ENCODE measurements around the gene CDHR1.

Gene CDHR1

GRCh38 chr10:84191106-84191505, 3.2 kb upstream of the CDHR1 start:
- H3K27me3 ChIP-seq (ENCODE audit: control insufficient read depth, insufficient read depth, low read length) = peaks cover 43% of the 10 kb centered on the region

GRCh38 chr10:84193327-84193726, 1.0 kb upstream of the CDHR1 start:
- H3K4me2 ChIP-seq (ENCODE audit: low read length) = no peak overlapping the region
- no peak overlapping the region for H3K9ac ChIP-seq (ENCODE audit: low read depth, low read length)
- no peak overlapping the region for H3K4me3 ChIP-seq (ENCODE audit: low read length)
- peaks cover 61% of the 10 kb centered on the region for H3K27me3 ChIP-seq (ENCODE audit: control insufficient read depth, insufficient read depth, low read length)
- no peaks in the 10 kb centered on the region for H3K36me3 ChIP-seq (ENCODE audit: insufficient read depth, low read length)
- no peaks in the 10 kb centered on the region for H3K9me3 ChIP-seq (replicated peaks; ENCODE audit: low read length)
- no peaks in the 10 kb centered on the region for H3K4me1 ChIP-seq (ENCODE audit: control insufficient read depth, insufficient read depth, low read length)

More at GRCh38 chr10:84191106-84191505, 3.2 kb upstream of the CDHR1 start:
- H3K36me3 ChIP-seq (ENCODE audit: insufficient read depth, low read length) = no peaks in the 10 kb centered on the region
- no peak overlapping the region for H3K4me3 ChIP-seq (ENCODE audit: low read length)
- H3K4me2 ChIP-seq (ENCODE audit: low read length) = no peak overlapping the region
- H3K9me3 ChIP-seq (replicated peaks; ENCODE audit: low read length) = no peaks in the 10 kb centered on the region
- no peaks in the 10 kb centered on the region for H3K4me1 ChIP-seq (ENCODE audit: control insufficient read depth, insufficient read depth, low read length)
- no peak overlapping the region for H3K9ac ChIP-seq (ENCODE audit: low read depth, low read length)

GRCh38 chr10:84193846-84194423, 402 bp upstream of the CDHR1 start:
- no peak overlapping the region for H3K9ac ChIP-seq (ENCODE audit: low read depth, low read length)
- peak overlapping the region; percentile 75 for H3K4me2 ChIP-seq (ENCODE audit: low read length)
- no peaks in the 10 kb centered on the region for H3K36me3 ChIP-seq (ENCODE audit: insufficient read depth, low read length)
- peaks cover 62% of the 10 kb centered on the region for H3K27me3 ChIP-seq (ENCODE audit: control insufficient read depth, insufficient read depth, low read length)
- H3K4me3 ChIP-seq (ENCODE audit: low read length) = peak overlapping the region; percentile 56
- no peaks in the 10 kb centered on the region for H3K4me1 ChIP-seq (ENCODE audit: control insufficient read depth, insufficient read depth, low read length)
- H3K9me3 ChIP-seq (replicated peaks; ENCODE audit: low read length) = no peaks in the 10 kb centered on the region

GRCh38 chr10:84195044-84195830, 900 bp downstream of the CDHR1 start:
- no peak overlapping the region for H3K9ac ChIP-seq (ENCODE audit: low read depth, low read length)
- H3K27me3 ChIP-seq (ENCODE audit: control insufficient read depth, insufficient read depth, low read length) = peaks cover 59% of the 10 kb centered on the region
- H3K36me3 ChIP-seq (ENCODE audit: insufficient read depth, low read length) = no peaks in the 10 kb centered on the region
- no peaks in the 10 kb centered on the region for H3K9me3 ChIP-seq (replicated peaks; ENCODE audit: low read length)
- H3K4me3 ChIP-seq (ENCODE audit: low read length) = peak overlapping the region; percentile 56
- H3K4me1 ChIP-seq (ENCODE audit: control insufficient read depth, insufficient read depth, low read length) = no peaks in the 10 kb centered on the region
- H3K4me2 ChIP-seq (ENCODE audit: low read length) = peak overlapping the region; percentile 75

- no peaks in the 10 kb centered on the region for H3K9me3 ChIP-seq (replicated peaks; ENCODE audit: low read length)
- H3K4me1 ChIP-seq (ENCODE audit: control insufficient read depth, insufficient read depth, low read length) = no peaks in the 10 kb centered on the region
- H3K4me2 ChIP-seq (ENCODE audit: low read length) = no peak overlapping the region
- H3K27me3 ChIP-seq (ENCODE audit: control insufficient read depth, insufficient read depth, low read length) = peaks cover 65% of the 10 kb centered on the region
- H3K36me3 ChIP-seq (ENCODE audit: insufficient read depth, low read length) = no peaks in the 10 kb centered on the region
- H3K9ac ChIP-seq (ENCODE audit: low read depth, low read length) = no peak overlapping the region
- H3K4me3 ChIP-seq (ENCODE audit: low read length) = no peak overlapping the region
Observed at GRCh38 chr10:84196083-84196482, 1.7 kb downstream of the CDHR1 start.

- Histone ChIP-seq H3K4me1 (ENCODE audit: control insufficient read depth, insufficient read depth, low read length) (no peaks in the 10 kb centered on the region), H3K4me3 (ENCODE audit: low read length) (no peak overlapping the region), H3K9me3 (replicated peaks; ENCODE audit: low read length) (no peaks in the 10 kb centered on the region), H3K36me3 (ENCODE audit: insufficient read depth, low read length) (no peaks in the 10 kb centered on the region), H3K4me2 (ENCODE audit: low read length) (no peak overlapping the region), H3K9ac (ENCODE audit: low read depth, low read length) (no peak overlapping the region), H3K27me3 (ENCODE audit: control insufficient read depth, insufficient read depth, low read length) (peaks cover 63% of the 10 kb centered on the region)
Observed at GRCh38 chr10:84196941-84197340, 2.6 kb downstream of the CDHR1 start.

GRCh38 chr10:84197643-84198042, 3.3 kb downstream of the CDHR1 start:
- no peak overlapping the region for H3K4me2 ChIP-seq (ENCODE audit: low read length)
- peaks cover 62% of the 10 kb centered on the region for H3K27me3 ChIP-seq (ENCODE audit: control insufficient read depth, insufficient read depth, low read length)
- no peaks in the 10 kb centered on the region for H3K9me3 ChIP-seq (replicated peaks; ENCODE audit: low read length)
- no peak overlapping the region for H3K4me3 ChIP-seq (ENCODE audit: low read length)
- H3K36me3 ChIP-seq (ENCODE audit: insufficient read depth, low read length) = no peaks in the 10 kb centered on the region
- no peak overlapping the region for H3K9ac ChIP-seq (ENCODE audit: low read depth, low read length)
- H3K4me1 ChIP-seq (ENCODE audit: control insufficient read depth, insufficient read depth, low read length) = no peaks in the 10 kb centered on the region

GRCh38 chr10:84198206-84198915, 4.0 kb downstream of the CDHR1 start:
- Histone ChIP-seq H3K36me3 (ENCODE audit: insufficient read depth, low read length) (no peaks in the 10 kb centered on the region), H3K4me1 (ENCODE audit: control insufficient read depth, insufficient read depth, low read length) (no peaks in the 10 kb centered on the region), H3K4me2 (ENCODE audit: low read length) (no peak overlapping the region), H3K27me3 (ENCODE audit: control insufficient read depth, insufficient read depth, low read length) (peaks cover 56% of the 10 kb centered on the region), H3K4me3 (ENCODE audit: low read length) (no peak overlapping the region), H3K9ac (ENCODE audit: low read depth, low read length) (no peak overlapping the region), H3K9me3 (replicated peaks; ENCODE audit: low read length) (no peaks in the 10 kb centered on the region)

GRCh38 chr10:84200537-84201243, 6.4 kb downstream of the CDHR1 start:
- Histone ChIP-seq H3K36me3 (ENCODE audit: insufficient read depth, low read length) (no peaks in the 10 kb centered on the region), H3K9me3 (replicated peaks; ENCODE audit: low read length) (no peaks in the 10 kb centered on the region), H3K4me1 (ENCODE audit: control insufficient read depth, insufficient read depth, low read length) (no peaks in the 10 kb centered on the region), H3K27me3 (ENCODE audit: control insufficient read depth, insufficient read depth, low read length) (peaks cover 34% of the 10 kb centered on the region), H3K9ac (ENCODE audit: low read depth, low read length) (no peak overlapping the region), H3K4me2 (ENCODE audit: low read length) (no peak overlapping the region), H3K4me3 (ENCODE audit: low read length) (no peak overlapping the region)

GRCh38 chr10:84201244-84201606, 6.9 kb downstream of the CDHR1 start:
- no peak overlapping the region for H3K4me3 ChIP-seq (ENCODE audit: low read length)
- H3K36me3 ChIP-seq (ENCODE audit: insufficient read depth, low read length) = no peaks in the 10 kb centered on the region
- H3K4me1 ChIP-seq (ENCODE audit: control insufficient read depth, insufficient read depth, low read length) = no peaks in the 10 kb centered on the region
- peaks cover 29% of the 10 kb centered on the region for H3K27me3 ChIP-seq (ENCODE audit: control insufficient read depth, insufficient read depth, low read length)
- H3K9ac ChIP-seq (ENCODE audit: low read depth, low read length) = no peak overlapping the region
- H3K4me2 ChIP-seq (ENCODE audit: low read length) = no peak overlapping the region
- no peaks in the 10 kb centered on the region for H3K9me3 ChIP-seq (replicated peaks; ENCODE audit: low read length)

GRCh38 chr10:84201682-84202081, 7.3 kb downstream of the CDHR1 start:
- no peaks in the 10 kb centered on the region for H3K4me1 ChIP-seq (ENCODE audit: control insufficient read depth, insufficient read depth, low read length)
- H3K4me3 ChIP-seq (ENCODE audit: low read length) = no peak overlapping the region
- H3K4me2 ChIP-seq (ENCODE audit: low read length) = no peak overlapping the region
- H3K36me3 ChIP-seq (ENCODE audit: insufficient read depth, low read length) = no peaks in the 10 kb centered on the region
- peaks cover 24% of the 10 kb centered on the region for H3K27me3 ChIP-seq (ENCODE audit: control insufficient read depth, insufficient read depth, low read length)
- H3K9ac ChIP-seq (ENCODE audit: low read depth, low read length) = no peak overlapping the region
- H3K9me3 ChIP-seq (replicated peaks; ENCODE audit: low read length) = no peaks in the 10 kb centered on the region

Measured in skeletal muscle satellite cell (primary cell).